ENCODE measurements around the gene C16orf95.

GRCh38 chr16:87309620-87310525, 7.3 kb downstream of the C16orf95 start:
- TF ChIP-seq CTCF (IDR thresholded peaks at IDR 0.05; ENCODE audit: poor library complexity): no peak
- no peak for TF ChIP-seq EZH2 (IDR thresholded peaks at IDR 0.05; ENCODE audit: borderline replicate concordance)
- TF ChIP-seq EZH2phosphoT487 (IDR thresholded peaks at IDR 0.05; ENCODE audit: low read depth, severe bottlenecking, unreplicated experiment): no peak

Data from hepatocyte (in vitro differentiated cells).